Raji (cell line): ENCODE results near the gene CFAP161.

ENCODE experiments used
- POLR2A ChIP-seq: IDR thresholded peaks from 2 replicates; pipeline ENCODE4 v1.6.1; 2011; ENCODE audit warnings: low read depth, low read length, control low read depth; ENCODE audit not compliant: insufficient read depth

CFAP161 gene

GRCh38 chr15:81098861-81099651 lies 35.0 kb upstream of the CFAP161 start:
- no peak for TF ChIP-seq POLR2A

- no peak for TF ChIP-seq POLR2A
Observed at GRCh38 chr15:81101894-81102815, 31.9 kb upstream of the CFAP161 start.

DNA sequence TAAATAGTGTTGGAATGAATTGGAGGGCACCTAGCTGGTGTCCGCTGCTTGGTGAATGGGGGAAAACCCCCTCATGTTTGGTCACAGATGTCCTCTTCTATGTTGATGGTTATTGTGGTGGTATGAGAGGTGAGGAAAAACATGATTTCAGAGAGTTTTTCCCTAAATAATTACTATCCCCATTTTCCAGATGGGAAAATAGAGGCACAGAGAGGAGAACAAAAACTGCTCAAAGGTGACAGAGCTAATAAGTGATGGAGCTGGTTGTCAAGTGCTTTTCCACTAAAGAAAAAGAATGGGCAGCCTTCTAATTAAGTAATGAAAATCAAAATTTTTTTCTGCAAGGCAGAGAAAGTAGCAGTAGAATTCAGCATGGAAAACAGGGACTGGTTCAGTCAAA lies 30.2 kb upstream of the CFAP161 start:
- no peak for TF ChIP-seq POLR2A

DNA sequence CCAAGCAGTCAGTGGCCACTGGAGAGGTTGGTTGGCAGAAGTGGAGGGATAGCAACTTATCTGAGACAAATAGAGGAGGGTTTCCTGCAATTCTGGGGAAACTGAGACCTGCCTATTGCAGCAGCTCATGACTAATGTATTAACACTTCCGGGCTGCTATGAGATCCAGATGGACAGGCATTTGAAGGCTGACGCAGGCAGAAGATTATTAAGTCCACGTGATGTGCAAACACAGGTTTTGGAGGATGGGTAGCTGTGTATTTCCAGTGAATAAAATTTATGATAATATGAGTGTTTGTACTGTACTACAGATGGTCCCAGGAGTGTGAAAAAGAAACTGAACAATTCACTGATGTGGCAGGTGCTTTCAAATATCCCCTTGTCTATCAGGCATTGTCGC lies 28.5 kb upstream of the CFAP161 start:
- no peak for TF ChIP-seq POLR2A

DNA sequence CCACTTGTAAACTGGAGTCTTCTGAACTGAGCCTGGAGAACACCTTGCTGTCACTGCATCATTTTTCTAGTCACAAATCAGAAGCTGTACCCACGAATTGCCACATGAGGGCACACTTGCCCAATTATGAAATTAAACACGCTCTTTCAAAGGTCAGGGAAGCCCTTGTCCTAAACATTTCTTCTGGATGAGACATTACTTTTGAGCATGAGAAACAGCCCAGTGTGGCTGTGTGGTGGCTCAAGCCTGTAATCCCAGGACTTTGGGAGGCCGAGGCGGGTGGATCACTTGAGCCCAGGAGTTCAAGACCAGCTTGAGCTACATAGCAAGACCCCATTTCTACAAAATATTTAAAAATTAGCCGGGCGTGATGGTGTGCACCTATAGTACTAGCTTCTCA lies 27.5 kb upstream of the CFAP161 start:
- no peak for TF ChIP-seq POLR2A

GRCh38 chr15:81107889-81108288 lies 26.2 kb upstream of the CFAP161 start:
- TF ChIP-seq POLR2A: no peak

- TF ChIP-seq POLR2A: no peak
Observed at GRCh38 chr15:81108427-81108826, 25.6 kb upstream of the CFAP161 start.

DNA sequence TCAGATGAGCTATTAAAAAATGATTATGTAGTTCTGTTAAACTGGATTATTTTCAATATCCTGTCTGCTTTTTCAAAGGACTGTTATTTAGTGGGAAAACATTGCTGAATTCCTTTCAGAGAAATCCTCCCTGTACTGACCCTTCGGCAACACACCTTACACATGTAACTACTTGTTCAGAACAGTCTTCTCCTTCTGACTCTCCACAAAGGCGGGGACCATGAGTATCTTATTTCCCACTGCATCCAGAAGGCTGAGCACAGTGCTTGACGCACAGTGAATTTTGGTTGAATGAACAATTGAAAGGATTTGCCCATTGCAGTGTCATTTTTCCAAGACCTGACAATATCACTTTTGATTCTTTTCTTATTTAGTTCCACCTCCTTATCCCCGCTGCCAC lies 23.1 kb upstream of the CFAP161 start:
- no peak for TF ChIP-seq POLR2A

GRCh38 chr15:81111510-81112470 lies 22.3 kb upstream of the CFAP161 start:
- no peak for TF ChIP-seq POLR2A

GRCh38 chr15:81113204-81113657 lies 20.8 kb upstream of the CFAP161 start:
- TF ChIP-seq POLR2A: no peak

GRCh38 chr15:81113861-81114291 lies 20.2 kb upstream of the CFAP161 start:
- no peak for TF ChIP-seq POLR2A

- no peak for TF ChIP-seq POLR2A
Observed at GRCh38 chr15:81115054-81115939, 18.8 kb upstream of the CFAP161 start.

DNA sequence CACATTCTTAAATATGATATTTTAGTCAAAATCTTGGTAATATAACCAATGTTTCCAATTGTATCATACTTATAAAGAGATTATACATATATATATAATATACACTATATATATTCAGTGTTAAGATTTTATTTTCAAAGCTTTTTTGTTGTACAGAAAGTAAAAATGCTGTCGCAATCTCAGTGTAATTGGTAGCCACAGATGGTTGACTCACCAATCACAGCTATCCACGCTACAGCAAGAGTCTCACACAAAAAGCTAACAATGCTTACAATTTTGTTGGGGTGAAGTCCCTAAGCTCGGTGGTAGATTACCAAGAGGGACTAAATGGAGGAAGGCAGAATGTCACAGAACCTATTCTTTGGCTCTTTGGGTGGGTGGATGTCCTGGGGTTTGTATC lies 16.9 kb upstream of the CFAP161 start:
- no peak for TF ChIP-seq POLR2A

DNA sequence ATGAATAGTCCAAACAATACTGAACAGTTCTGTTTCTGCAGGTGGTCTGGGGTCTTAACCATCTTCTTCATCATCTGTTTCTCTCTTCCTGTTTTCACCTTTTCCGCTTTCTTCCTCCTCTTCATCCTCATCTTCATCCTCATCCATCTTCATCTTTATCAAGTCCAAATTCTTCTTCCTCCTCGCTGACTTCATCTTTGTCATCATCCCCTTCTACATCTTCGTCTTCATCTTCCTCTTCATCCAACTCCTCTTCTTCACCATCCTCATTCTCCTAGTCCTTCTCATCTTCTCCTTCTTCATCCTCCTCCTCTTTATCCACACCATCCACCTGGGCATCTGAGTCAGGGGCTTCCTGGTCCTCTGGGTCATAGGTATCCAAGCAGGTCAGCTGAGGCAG lies 16.5 kb upstream of the CFAP161 start:
- no peak for TF ChIP-seq POLR2A
